DMS 273 (cell line): Measurements from ENCODE around the gene FNDC3B.
"Not testable (repeated sequence)": the region's sequence is repeated elsewhere in the genome, so short reads cannot be mapped to it uniquely, and the experiment has no call there.

Experiments
- DNase-seq: peaks from one replicate; lab custom pipeline; 2025; ENCODE audit not compliant: unreplicated experiment; lab: John Stamatoyannopoulos, UW

FNDC3B gene

DNA sequence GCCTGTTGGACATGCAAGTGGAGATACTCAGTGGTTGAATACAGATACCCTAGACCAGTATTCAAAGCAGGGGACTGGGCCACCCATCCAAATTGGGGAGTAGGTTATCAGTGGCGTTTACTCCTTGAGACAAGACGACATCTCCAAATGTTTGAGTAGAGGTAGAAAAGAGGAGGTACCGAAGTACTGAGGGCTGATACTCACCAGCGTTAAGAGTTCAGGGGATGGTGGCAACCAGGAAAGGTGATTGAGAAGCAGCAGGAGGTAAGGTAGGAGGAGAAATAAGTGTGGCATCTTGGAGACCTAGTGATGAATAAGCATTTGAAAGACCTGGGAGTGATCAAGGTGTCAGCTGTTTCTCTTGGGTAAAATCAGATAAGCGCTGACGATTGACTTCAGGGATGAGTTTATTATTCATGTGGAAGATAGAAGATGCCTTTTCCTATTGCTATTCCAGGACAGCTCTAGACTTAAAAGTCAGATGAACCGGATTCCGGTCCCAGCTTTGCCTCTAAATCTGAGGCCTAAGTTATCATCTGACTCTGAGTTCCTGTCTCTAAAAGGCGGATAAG lies 312.6 kb downstream of the FNDC3B start:
- DNase-seq: no peak

GRCh38 chr3:172352786-172353185 lies 313.4 kb downstream of the FNDC3B start:
- no peak for DNase-seq

GRCh38 chr3:172354931-172355499 lies 315.6 kb downstream of the FNDC3B start:
- no peak for DNase-seq

- peak; percentile 24 for DNase-seq
Observed at GRCh38 chr3:172355836-172356235, 316.5 kb downstream of the FNDC3B start.

GRCh38 chr3:172356427-172356826 lies 317.0 kb downstream of the FNDC3B start:
- DNase-seq: no peak

DNA sequence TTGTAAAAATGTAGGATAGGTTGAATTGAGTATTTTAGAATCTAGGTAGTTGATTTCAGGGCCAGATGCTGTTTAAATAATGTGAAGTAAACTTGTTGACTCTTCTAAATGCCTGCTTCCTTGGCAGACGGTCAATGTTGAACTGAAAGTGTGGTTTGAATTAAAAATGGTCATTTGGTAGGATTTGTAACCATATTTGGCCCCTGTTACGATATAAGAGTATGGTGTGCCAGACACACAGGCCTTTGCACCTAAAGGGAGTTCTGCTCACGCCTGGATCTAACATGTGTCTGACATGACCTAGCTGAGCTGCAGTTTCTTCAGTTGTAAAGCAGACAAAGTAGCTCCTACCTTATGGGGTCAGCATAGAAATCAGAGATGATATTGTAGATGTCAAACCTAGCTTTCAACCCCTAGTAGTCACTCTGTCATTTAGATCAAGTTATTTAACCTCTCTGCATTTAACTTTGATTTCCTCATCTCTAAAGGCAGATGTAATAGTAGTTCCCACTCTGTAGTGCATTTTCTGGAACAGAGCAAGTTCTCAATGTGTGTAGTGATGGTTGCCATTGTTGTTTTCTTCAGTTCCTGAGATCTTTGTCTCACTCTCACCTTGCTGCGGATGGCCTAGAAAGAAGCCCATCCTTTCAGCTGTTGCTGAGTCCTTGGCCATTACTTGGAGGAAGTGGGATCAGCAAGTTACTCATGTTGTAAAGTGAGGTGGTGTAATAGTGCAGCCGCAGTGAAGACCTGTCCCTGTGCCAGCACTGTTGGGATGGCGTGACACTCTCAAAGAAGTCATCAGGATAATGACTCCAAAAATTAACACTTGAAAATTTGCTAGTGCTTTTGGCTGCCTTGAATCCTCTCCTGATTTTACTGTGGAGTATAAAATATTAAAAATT lies 318.7 kb downstream of the FNDC3B start:
- DNase-seq: peak; percentile 18

GRCh38 chr3:172359231-172359630 lies 319.9 kb downstream of the FNDC3B start:
- DNase-seq: peak; percentile 4

GRCh38 chr3:172359996-172360395 lies 320.6 kb downstream of the FNDC3B start:
- no peak for DNase-seq

DNA sequence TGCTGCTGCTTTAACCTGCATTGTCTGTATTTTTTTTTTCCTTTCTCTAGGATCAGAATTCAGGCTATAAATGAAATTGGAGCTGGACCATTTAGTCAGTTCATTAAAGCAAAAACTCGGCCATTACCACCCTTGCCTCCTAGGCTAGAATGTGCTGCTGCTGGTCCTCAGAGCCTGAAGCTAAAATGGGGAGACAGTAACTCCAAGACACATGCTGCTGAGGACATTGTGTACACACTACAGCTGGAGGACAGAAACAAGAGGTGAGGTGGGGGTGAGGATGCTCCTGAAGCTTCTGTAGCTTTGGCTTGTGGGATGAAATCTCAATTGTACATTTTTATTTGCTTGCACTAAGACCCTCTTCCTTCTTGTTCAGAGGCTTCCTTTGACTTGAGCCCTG lies 323.2 kb downstream of the FNDC3B start:
- no peak for DNase-seq

- DNase-seq: no peak
Observed at GRCh38 chr3:172364374-172365027, 325.1 kb downstream of the FNDC3B start.

DNA sequence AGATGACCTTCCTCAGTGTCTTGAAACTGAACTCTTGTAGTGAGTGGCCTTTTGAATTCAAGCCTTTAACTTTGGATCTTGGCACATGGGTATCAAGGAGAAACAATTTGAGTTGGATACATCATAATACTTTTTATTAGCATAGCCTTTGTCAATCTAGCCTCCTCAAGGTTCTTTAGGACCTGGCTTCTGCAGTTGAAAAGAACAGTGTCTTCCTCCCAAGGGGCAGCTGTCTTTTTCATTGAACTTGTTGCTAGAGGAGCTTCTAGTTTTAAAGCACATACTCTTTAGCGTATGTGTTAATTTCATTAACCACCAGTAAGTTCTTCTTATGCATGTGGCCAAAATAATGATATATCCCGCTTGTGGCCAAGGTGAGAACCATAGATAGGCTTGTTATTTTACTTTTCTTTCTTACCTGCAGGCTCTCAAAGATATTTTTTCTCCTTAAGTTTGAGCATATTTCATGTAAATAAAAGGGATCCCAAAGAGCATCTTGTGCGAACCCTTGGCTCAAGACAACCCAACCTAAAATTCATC lies 325.7 kb downstream of the FNDC3B start:
- no peak for DNase-seq

DNA sequence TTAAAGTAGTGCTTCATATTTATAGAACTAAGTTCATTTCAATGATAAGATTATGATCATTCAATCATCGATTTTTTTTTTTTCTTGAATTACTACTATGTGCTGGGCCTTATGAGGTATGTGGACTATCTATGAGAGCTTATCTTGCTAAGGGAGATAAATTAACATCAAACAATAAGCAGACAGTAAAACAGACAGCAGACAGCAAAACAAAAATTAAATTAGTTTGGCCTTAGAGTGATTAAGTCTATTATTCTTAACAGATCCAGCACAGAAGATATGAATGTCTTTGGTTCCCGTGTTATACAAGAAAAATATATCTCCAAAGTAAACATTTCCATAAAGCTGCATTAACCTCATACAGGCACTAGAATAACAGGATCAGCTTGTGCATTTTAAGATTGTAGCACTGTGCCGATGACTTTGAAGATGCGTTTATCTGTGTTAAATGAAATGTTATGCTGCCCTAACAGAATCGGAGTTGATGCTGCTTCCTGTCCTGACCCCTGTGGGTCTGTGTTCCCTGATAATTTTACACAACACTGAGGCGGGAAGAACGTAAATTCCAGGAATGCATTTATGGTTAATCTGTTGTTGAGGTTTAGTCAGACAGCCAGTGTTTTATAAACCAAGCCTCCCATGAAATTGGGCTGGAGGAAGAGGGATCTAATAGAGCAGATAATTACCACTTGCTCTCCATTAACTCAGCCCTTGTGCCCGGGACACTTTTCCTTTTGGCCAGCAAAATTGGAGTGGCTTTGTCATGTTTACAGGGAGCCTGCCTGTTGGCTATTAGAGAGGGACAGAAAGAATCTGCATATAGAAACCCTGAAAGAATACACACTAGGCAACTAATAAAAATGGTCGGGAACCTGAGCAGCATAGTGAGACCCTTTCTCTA lies 328.1 kb downstream of the FNDC3B start:
- no peak for DNase-seq

GRCh38 chr3:172368556-172368955 lies 329.2 kb downstream of the FNDC3B start:
- DNase-seq: not testable (repeated sequence)

DNA sequence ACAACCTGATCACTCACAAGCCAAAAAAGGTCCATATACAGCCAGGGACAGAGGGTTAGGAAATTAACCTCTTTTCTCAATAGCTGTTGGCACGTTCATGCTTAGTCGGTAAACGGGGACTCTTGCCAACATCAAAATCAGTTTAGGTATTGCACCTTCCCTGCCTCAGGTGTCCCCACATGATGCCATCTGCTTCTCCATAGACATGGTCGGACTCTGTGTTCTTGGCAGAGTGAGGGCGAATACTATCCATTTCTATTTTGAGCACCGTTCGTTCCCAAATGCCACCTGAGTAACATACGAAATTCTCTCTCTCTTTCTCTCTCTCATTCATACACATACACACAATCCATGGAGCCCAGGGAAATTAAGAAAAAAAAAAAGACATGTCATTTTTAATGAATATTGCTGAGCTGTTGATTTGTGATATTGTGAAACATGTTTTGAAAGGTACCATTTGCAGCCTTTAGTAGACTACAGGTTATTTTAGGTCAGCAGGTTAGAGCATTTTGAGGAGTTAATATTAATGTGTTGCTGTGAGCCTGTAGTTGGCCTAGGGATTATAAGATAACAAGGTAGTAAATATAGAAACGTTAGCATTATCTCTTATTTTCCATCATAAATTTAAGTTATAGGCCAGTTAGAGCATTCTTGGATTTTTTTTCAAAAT lies 330.3 kb downstream of the FNDC3B start:
- DNase-seq: peak; percentile 35

GRCh38 chr3:172370419-172370818 lies 331.0 kb downstream of the FNDC3B start:
- DNase-seq: peak; percentile 40

DNA sequence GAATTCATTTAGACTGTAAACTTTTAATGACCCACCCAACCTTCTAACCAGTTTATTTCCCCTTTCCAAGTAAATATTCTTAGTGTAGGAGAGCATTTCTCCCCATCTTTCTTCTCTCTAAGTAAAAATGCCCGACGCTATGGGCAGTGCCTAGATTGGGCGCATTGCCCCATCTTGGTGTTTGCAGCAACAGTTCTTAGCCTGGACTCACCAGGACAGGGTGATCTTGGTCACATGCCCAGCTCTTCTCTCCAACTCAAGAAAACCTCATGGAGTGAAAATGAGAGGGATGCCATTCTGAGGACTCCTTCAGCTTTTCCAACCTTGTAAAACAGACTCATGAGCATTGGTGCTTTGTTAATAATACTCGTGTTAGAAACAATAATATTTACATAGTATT lies 332.2 kb downstream of the FNDC3B start:
- no peak for DNase-seq

- no peak for DNase-seq
Observed at GRCh38 chr3:172372895-172373294, 333.5 kb downstream of the FNDC3B start.

DNA sequence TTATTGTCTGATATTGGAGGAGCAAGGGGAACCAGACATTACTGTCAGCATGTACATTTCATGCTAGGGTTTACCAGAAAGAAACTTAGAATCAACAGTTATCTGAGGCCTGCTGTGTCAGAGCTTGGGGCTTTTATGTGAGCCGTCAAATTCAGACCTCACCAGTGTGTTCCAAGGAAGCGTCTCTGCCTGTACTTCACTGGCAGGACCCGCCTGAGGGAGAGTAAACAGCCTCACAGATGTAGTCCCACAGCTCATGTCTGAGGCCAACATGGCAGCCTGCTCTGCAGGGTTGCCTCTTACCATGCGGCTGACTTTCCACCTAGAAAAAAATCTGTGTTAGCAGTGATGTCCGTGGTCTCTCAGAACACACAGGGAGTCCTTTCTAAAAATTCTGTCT lies 334.5 kb downstream of the FNDC3B start:
- DNase-seq: no peak

- no peak for DNase-seq
Observed at GRCh38 chr3:172375206-172375850, 335.9 kb downstream of the FNDC3B start.
